Measurements from ENCODE around the gene GGCX.
"Not testable (repeated sequence)": the region's sequence is repeated elsewhere in the genome, so short reads cannot be mapped to it uniquely, and the experiment has no call there.

GGCX gene

GRCh38 chr2:85561280-85562212, at the start of gene GGCX:
Gene GGCX (minus strand): TSS chr2:85561493. CDS start chr2:85561428, 65 bp downstream.
- DNase-seq (ENCODE audit: low spot score): peak; percentile 94

- no peak for DNase-seq (ENCODE audit: low spot score)
Observed at GRCh38 chr2:85607268-85608215, 46.2 kb upstream of the GGCX start.

GRCh38 chr2:85606116-85606455, 44.8 kb upstream of the GGCX start:
- no peak for DNase-seq (ENCODE audit: low spot score)

GRCh38 chr2:85605406-85606115, 44.3 kb upstream of the GGCX start:
- peak; percentile 49 for DNase-seq (ENCODE audit: low spot score)

GRCh38 chr2:85604568-85605339, 43.5 kb upstream of the GGCX start:
- DNase-seq (ENCODE audit: low spot score): no peak

- DNase-seq (ENCODE audit: low spot score): not testable (repeated sequence)
Observed at GRCh38 chr2:85604133-85604444, 42.8 kb upstream of the GGCX start.

GRCh38 chr2:85602476-85603234, 41.4 kb upstream of the GGCX start, which contains the start of gene TMEM150A:
Gene TMEM150A (minus strand): TSS chr2:85602698. CDS start chr2:85601948, 750 bp downstream.
- DNase-seq (ENCODE audit: low spot score): peak; percentile 92

GRCh38 chr2:85601771-85602475, 40.6 kb upstream of the GGCX start:
- DNase-seq (ENCODE audit: low spot score): peak; percentile 52

GRCh38 chr2:85600951-85601770, 39.9 kb upstream of the GGCX start:
- DNase-seq (ENCODE audit: low spot score): no peak

- DNase-seq (ENCODE audit: low spot score): no peak
Observed at GRCh38 chr2:85600235-85600575, 38.9 kb upstream of the GGCX start.

- DNase-seq (ENCODE audit: low spot score): no peak
Observed at GRCh38 chr2:85599468-85600234, 38.4 kb upstream of the GGCX start.

- no peak for DNase-seq (ENCODE audit: low spot score)
Observed at GRCh38 chr2:85598594-85599340, 37.5 kb upstream of the GGCX start.

GRCh38 chr2:85597241-85597640, 35.9 kb upstream of the GGCX start:
- no peak for DNase-seq (ENCODE audit: low spot score)

GRCh38 chr2:85596486-85597143, 35.3 kb upstream of the GGCX start:
- DNase-seq (ENCODE audit: low spot score): no peak

GRCh38 chr2:85596026-85596333, 34.7 kb upstream of the GGCX start:
- DNase-seq (ENCODE audit: low spot score): no peak

GRCh38 chr2:85595301-85596025, 34.2 kb upstream of the GGCX start, which contains the start of gene RNF181:
Gene RNF181 (plus strand): TSS chr2:85595745. CDS start chr2:85595764, 19 bp downstream.
- DNase-seq (ENCODE audit: low spot score): peak; percentile 98

Data from AG08395 (cell line).